DMS 273 (cell line): ENCODE results near the gene FIBCD1.

Experiments
- DNase-seq: peaks from one replicate; lab custom pipeline; 2025; ENCODE audit not compliant: unreplicated experiment; lab: John Stamatoyannopoulos, UW

FIBCD1 gene

GRCh38 chr9:130862747-130863146 lies 76.3 kb downstream of the FIBCD1 start:
- DNase-seq: no peak

- DNase-seq: no peak
Measured at GRCh38 chr9:130862217-130862616, 76.8 kb downstream of the FIBCD1 start.

GRCh38 chr9:130861372-130862180 lies 77.5 kb downstream of the FIBCD1 start:
- DNase-seq: no peak

GRCh38 chr9:130860458-130861316 lies 78.4 kb downstream of the FIBCD1 start:
- DNase-seq: no peak

- DNase-seq: no peak
Measured at GRCh38 chr9:130858739-130859705, 80.0 kb downstream of the FIBCD1 start.

- no peak for DNase-seq
Measured at GRCh38 chr9:130857864-130858738, 80.9 kb downstream of the FIBCD1 start.

- DNase-seq: no peak
Measured at GRCh38 chr9:130856474-130856873, 82.6 kb downstream of the FIBCD1 start.

GRCh38 chr9:130854835-130855234 lies 84.2 kb downstream of the FIBCD1 start:
- DNase-seq: no peak

- no peak for DNase-seq
Measured at GRCh38 chr9:130854092-130854491, 85.0 kb downstream of the FIBCD1 start.

GRCh38 chr9:130852801-130853200 lies 86.2 kb downstream of the FIBCD1 start:
- no peak for DNase-seq
